Measurements from ENCODE around the gene PRTFDC1. TPM values are rescaled to one million over a fixed set of nuclear protein-coding genes. Genes with fewer than 3 reads are reported as not detected.

PRTFDC1 gene
- total RNA-seq, 1 donor = 13.4 TPM

GRCh38 chr10:24935504-24936292, 16.7 kb downstream of the PRTFDC1 start:
- DNase-seq (ENCODE audit: low read depth) = no peak
- no peak overlapping the region for H3K4me3 ChIP-seq (ENCODE audit: low read depth, low read length)
- TF ChIP-seq, protein P1, sequence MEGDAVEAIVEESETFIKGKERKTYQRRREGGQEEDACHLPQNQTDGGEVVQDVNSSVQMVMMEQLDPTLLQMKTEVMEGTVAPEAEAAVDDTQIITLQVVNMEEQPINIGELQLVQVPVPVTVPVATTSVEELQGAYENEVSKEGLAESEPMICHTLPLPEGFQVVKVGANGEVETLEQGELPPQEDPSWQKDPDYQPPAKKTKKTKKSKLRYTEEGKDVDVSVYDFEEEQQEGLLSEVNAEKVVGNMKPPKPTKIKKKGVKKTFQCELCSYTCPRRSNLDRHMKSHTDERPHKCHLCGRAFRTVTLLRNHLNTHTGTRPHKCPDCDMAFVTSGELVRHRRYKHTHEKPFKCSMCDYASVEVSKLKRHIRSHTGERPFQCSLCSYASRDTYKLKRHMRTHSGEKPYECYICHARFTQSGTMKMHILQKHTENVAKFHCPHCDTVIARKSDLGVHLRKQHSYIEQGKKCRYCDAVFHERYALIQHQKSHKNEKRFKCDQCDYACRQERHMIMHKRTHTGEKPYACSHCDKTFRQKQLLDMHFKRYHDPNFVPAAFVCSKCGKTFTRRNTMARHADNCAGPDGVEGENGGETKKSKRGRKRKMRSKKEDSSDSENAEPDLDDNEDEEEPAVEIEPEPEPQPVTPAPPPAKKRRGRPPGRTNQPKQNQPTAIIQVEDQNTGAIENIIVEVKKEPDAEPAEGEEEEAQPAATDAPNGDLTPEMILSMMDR (IDR thresholded peaks at IDR 0.05; ENCODE audit: insufficient read depth, low read depth, low read length) = peak; percentile 2

GRCh38 chr10:24931236-24931635, 21.2 kb downstream of the PRTFDC1 start:
- no peak for DNase-seq (ENCODE audit: low read depth)
- TF ChIP-seq, protein P1 (IDR thresholded peaks at IDR 0.05; ENCODE audit: insufficient read depth, low read depth, low read length) = no peak
- no peak overlapping the region for H3K4me3 ChIP-seq (ENCODE audit: low read depth, low read length)

- no peak for DNase-seq (ENCODE audit: low read depth)
- H3K4me3 ChIP-seq (ENCODE audit: low read depth, low read length) = no peak overlapping the region
- TF ChIP-seq, protein P1 (IDR thresholded peaks at IDR 0.05; ENCODE audit: insufficient read depth, low read depth, low read length) = no peak
These were observed 22.0 kb downstream of the PRTFDC1 start for GRCh38 chr10:24930427-24930826.

GRCh38 chr10:24929904-24930303, 22.5 kb downstream of the PRTFDC1 start:
- no peak for DNase-seq (ENCODE audit: low read depth)
- H3K4me3 ChIP-seq (ENCODE audit: low read depth, low read length) = no peak overlapping the region
- TF ChIP-seq, protein P1 (IDR thresholded peaks at IDR 0.05; ENCODE audit: insufficient read depth, low read depth, low read length) = no peak

GRCh38 chr10:24929056-24929544, 23.3 kb downstream of the PRTFDC1 start:
- no peak overlapping the region for H3K4me3 ChIP-seq (ENCODE audit: low read depth, low read length)
- peak; percentile 30 for DNase-seq (ENCODE audit: low read depth)
- TF ChIP-seq, protein P1 (IDR thresholded peaks at IDR 0.05; ENCODE audit: insufficient read depth, low read depth, low read length) = no peak

DNA sequence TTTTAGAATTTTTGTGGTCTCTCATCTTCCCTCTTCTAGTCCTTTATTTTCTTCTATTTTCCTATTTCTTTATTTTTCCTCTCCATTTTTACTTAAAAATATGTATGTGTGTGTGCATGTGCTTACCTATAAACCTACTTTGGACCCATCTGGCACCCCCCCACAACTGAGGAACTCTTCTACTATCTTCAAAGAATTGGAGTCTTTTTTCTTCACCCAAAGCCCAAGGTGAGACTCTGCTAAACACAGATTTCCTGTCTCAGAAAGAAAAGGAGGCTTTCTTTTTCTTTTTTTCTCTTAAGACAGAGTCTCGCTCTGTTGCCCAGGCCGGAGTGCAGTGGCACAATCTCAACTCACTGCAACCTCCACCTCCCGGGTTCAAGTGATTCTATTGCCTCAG, 24.2 kb downstream of the PRTFDC1 start:
- DNase-seq (ENCODE audit: low read depth) = no peak
- no peak overlapping the region for H3K4me3 ChIP-seq (ENCODE audit: low read depth, low read length)
- TF ChIP-seq, protein P1 (IDR thresholded peaks at IDR 0.05; ENCODE audit: insufficient read depth, low read depth, low read length) = no peak
